NCI-H2196 treated with DMSO at 0.1 percent for 48 hours (cell line): ENCODE results near the gene TMTC2.
"Not testable (repeated sequence)": the region's sequence is repeated elsewhere in the genome, so short reads cannot be mapped to it uniquely, and the experiment has no call there.

Source experiments
- DNase-seq: peaks from one replicate; lab custom pipeline; 2025; ENCODE audit not compliant: unreplicated experiment; lab: John Stamatoyannopoulos, UW

The TMTC2 gene

GRCh38 chr12:82783435-82783834 is 96.7 kb downstream of the TMTC2 start:
- no peak for DNase-seq

- no peak for DNase-seq
These were observed 100.3 kb downstream of the TMTC2 start for GRCh38 chr12:82787016-82787415.

GRCh38 chr12:82788594-82788993 is 101.9 kb downstream of the TMTC2 start:
- no peak for DNase-seq

GRCh38 chr12:82789674-82790073 is 103.0 kb downstream of the TMTC2 start:
- no peak for DNase-seq

GRCh38 chr12:82793751-82794281 is 107.1 kb downstream of the TMTC2 start:
- no peak for DNase-seq

GRCh38 chr12:82797480-82797879 is 110.8 kb downstream of the TMTC2 start:
- no peak for DNase-seq

- DNase-seq = no peak
These were observed 113.5 kb downstream of the TMTC2 start for GRCh38 chr12:82800185-82800584.

GRCh38 chr12:82801951-82802610 is 115.4 kb downstream of the TMTC2 start:
- no peak for DNase-seq

GRCh38 chr12:82803201-82803600 is 116.5 kb downstream of the TMTC2 start:
- no peak for DNase-seq

- DNase-seq = no peak
These were observed 117.9 kb downstream of the TMTC2 start for GRCh38 chr12:82804601-82805000.

GRCh38 chr12:82805004-82805403 is 118.3 kb downstream of the TMTC2 start:
- not testable (repeated sequence) for DNase-seq

GRCh38 chr12:82805812-82806497 is 119.2 kb downstream of the TMTC2 start:
- DNase-seq = no peak

- no peak for DNase-seq
These were observed 120.5 kb downstream of the TMTC2 start for GRCh38 chr12:82807132-82807737.

GRCh38 chr12:82810568-82810967 is 123.9 kb downstream of the TMTC2 start:
- DNase-seq = no peak

- DNase-seq = no peak
These were observed 130.7 kb downstream of the TMTC2 start for GRCh38 chr12:82817368-82817767.

GRCh38 chr12:82818271-82819035 is 131.7 kb downstream of the TMTC2 start:
- DNase-seq = no peak

- no peak for DNase-seq
These were observed 139.8 kb downstream of the TMTC2 start for GRCh38 chr12:82826505-82826904.

- DNase-seq = no peak
These were observed 145.4 kb downstream of the TMTC2 start for GRCh38 chr12:82832096-82832495.

GRCh38 chr12:82832981-82833380 is 146.3 kb downstream of the TMTC2 start:
- DNase-seq = no peak

GRCh38 chr12:82833481-82833880 is 146.8 kb downstream of the TMTC2 start:
- no peak for DNase-seq

GRCh38 chr12:82835217-82835616 is 148.5 kb downstream of the TMTC2 start:
- no peak for DNase-seq
